ENCODE data around the gene DDX54. TPM values are rescaled to one million over a fixed set of nuclear protein-coding genes. Genes with fewer than 3 reads are reported as not detected.

The DDX54 gene
- total RNA-seq, 1 experiment from 2014 or later = 58.7 TPM

DNA sequence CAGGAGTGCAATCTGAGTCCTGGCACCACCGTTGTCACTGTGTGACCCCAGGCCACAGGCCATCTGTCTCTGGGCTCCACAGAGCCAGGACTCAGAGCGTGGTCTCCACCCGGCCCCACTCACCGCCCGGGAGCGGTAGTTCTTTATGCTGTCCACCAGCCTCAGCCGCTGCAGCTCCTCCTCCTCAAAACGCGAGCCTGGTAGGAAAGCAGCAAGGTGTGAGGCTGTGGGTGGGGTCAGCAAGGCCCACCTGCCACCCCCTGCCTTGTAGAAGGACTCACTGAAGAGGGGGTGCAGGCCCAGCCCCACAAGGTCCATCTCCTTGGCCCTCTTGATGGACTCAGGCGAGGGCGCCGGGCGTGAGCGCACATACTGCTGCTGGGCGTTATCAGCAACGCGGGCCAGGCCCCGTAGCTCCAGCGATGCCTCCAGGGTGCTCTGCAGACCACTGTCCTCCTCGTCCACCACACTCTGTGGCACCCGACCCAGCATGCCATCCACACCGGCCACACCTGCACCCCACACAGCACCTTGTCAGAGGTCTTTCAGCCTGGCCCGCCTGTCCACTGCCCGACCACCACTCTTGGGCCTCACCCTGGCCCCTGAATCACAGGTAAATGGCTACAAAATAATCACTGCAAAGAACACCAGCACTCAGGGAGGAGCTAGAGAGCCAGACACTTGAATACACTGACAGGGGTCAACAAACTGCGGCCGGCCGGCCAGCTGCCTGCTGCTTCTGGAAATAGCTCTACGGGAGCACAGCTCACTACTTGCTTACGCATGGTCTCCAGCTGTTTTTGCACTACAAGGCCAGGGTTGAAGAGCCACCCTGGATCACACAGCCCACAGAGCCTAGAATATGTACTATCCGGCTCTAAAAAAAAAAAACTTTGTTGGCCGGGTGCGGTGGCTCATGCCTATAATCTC is 19.5 kb downstream of the DDX54 start:
- DNase-seq (ENCODE audit: low read depth) = no peak

DNA sequence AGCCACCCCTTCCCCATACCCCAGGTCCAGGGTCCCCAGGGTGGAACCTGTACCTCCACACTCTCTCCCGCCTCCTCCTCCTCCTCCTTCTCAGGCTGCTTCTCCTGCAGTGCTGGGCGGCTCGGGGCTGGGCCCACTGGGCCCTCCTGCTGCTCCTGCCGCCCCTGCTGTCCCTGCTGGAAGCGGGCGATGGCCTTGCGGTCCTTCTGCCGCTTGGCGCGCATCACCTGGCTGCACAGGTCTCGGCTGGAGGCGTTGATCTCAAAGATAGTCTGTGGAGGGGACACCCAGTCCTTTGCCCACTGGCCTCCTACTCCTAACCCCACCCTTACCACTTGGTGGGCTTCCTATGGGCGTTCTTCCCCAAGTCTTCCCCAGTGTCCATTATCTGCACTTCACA is 21.3 kb downstream of the DDX54 start:
- no peak for DNase-seq (ENCODE audit: low read depth)

DNA sequence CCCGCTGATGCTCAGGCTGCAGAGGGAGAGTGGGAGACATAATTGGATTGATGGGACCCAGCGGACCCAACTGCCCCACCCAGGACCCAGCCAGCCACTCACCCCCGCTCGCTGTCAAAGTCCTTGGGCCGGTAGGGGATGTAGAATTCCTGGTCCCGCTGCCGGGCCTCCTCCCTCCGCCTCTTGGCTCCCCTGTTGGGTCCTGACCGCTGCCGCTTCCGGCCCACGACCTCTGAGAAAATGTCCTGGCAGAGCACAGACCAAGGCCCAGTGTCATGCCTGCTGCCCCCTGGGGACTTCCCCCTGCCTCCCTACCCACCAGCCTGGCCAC is 22.3 kb downstream of the DDX54 start:
- no peak for DNase-seq (ENCODE audit: low read depth)

DNA sequence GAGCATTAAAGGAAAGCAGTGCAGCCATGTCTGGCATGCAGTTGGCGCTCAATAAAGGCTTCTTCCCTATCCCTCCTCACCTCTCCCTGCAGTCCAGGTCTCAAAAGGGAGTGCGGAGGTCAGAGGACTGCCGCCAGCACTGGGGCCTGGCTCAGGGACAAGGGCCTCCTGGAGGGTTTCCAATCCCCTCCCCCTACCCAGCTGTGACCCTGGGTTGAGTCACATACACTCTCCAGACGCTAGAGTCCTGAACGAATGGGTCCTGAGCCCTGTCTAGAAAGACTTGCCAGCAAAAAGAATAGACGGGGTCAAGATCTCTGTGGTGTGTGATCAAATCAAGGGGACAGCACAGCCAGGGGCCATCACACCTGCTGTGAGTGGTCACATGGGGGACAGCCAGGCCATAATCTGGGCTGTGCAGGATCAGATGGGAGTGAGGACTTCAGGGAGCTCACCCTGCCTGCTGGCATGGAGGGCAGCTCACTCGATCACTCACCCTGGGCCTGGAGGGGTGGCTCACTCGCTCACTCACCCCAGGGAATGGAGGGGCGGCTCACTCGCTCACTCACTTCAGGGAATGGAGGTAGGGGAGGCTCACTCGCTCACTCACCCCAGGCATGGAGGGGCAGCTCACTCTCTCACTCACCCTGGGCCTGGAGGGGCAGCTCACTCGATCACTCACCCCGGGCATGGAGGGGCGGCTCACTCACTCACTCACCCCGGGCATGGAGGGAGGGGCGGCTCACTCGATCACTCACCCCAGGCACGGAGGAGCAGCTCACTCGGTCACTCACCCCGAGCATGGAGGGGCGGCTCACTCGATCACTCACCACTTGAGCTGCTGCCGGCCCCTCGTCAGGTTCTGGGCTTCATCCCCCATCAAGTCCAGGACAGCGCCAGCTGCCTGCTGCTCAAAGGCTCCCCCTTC is 22.9 kb downstream of the DDX54 start:
- DNase-seq (ENCODE audit: low read depth) = peak; percentile 67

DNA sequence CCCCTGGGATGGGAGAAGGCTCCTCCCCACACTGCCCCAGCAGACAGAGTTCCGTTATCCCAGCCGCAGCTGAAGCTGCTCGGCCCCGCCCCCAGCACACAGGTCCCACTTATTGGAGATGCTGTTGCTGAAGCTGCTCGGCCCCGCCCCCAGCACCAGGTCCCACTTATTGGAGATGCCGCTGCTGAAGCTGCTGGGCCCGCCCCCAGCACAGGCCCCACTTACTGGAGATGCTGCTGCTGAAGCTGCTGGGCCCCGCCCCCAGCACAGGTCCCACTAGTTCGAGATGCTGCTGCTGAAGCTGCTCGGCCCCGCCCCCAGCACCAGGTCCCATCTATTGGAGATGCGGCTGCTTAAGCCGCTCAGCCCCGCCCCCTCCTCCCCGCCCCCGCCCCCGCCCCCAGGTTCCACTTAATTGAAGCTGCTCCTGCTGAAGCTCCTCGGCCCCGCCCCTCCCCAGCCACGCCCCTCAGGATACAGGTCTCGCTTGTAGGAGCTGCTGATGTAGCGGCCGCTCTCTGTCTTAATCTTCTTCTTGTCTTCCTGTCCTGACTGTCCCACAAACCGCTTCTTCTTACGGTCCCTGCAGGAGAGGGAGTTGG is 23.8 kb downstream of the DDX54 start:
- DNase-seq (ENCODE audit: low read depth) = no peak

DNA sequence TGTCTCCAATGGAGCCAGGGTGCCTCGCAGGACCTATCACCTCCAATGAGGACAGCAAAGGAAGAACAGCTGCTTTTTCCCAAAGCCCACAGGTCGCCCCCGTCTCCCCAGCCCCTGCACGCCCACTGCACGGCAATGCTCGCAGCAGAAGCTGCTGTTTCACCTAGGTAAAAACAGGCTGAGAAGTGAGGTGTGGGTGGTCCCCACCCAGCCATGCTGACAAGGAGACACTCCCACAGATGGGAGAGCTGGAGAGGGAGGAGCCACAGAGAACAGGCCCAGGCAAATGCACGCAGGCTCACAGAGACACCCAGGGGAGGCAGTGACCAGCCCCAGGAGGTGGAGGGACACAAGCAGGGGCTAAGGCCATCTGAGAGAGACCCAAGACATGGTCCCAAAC is 25.3 kb downstream of the DDX54 start:
- DNase-seq (ENCODE audit: low read depth) = no peak

DNA sequence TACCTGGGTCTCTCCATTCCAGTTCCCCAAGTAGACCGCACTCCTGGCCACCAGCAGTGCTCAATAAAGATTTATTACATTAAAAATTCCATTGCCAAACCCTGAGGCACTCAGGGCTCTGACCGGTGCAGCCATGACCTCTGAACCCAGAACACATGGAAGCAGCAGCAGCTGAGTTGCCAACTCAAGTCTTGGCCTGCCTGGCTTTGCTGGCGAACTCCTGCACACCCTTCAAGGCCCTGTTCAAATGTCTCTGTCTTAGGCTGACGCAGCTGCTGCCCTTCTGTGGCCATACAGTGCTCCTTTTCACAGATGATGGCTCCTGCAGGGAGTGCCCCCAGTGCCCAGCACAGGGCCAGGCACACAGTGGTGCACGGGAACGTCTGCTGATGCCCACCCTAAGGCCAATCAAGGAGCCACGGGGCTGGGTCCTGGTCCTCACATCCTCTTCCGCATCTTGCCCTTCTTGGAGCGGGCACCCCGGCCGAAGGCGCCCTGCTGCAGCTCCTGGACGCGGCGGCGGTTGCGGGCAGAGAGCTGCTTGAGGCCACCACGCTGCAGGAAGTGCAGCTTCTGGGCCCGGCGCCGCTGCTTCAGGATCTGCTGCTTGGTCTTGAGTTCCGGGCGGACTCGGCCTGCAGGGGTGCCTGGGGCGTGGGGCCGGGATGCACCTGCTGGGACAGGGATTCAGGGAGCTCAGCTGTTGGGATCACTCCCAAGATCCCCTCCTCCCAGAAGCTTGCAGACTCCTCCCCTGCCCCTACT is 26.7 kb downstream of the DDX54 start:
- DNase-seq (ENCODE audit: low read depth) = no peak

DNA sequence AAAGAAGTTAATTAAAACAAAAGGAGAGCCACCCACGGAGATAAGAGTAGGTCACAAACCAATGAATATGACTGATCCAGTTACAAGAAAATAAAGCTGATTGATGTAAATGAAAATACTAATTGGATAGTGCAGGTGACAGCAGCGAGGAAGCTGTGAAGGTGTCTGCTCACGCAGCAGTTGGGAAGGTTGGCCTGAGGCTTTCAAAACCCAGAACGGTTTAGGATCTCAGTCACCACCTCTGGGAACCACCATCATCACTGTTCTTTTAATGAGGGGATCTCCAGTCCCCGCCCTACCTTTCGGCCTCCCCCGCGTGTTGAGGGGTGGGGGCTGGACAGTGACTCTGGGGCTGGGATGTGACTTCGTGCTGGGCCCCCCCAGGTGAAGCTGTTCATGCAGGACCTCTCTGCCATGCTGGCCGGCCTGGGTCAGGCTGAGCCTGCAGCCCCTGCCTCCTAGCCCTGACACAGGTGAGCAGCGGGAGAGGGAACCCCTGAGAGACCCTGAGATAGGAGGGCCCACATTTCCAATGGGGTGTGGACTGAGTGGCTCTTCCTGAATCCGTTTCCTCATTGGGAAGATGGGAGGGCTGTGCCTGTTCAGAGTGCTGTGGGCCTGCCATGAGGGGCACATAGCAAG is 27.9 kb downstream of the DDX54 start:
- DNase-seq (ENCODE audit: low read depth) = no peak

DNA sequence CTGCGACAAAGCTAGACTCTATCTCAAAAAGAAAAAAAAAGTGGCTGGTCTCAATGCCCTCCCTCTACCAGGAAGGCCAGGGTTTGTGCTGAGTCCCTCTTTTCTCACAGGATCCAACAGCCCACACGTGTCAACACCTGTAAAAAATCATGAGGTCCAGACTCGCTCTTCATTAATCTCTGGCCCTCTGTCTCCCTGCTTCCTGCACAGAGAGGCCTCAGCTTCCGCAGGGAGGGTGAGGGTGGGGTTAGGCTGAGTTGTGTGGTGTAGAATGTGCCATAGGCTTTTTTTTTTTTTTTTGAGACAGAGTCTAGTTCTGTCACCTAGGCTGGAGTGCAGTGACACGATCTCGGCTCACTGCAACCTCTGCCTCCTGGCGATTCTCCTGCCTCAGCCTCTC is 29.6 kb downstream of the DDX54 start:
- DNase-seq (ENCODE audit: low read depth) = no peak

DNA sequence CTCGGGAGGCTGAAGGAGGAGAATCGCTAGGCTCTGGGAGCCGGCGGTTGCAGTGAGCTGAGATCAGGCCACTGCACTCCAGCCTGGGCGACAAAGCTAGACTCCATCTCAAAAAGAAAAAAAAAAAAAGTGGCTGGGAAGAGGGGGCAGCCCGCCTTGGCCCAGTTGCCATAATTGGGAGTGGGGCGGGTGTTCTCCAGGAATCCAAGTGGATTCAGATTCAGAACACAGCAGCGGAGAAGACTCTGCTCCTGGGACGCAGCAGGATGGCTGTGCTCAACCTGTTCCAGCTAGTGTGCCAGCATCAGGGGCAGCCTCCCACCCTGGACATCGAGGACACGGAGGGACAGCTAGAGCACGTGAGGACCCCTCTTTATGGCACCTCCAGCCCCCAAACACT is 30.2 kb downstream of the DDX54 start:
- DNase-seq (ENCODE audit: low read depth) = no peak

DNA sequence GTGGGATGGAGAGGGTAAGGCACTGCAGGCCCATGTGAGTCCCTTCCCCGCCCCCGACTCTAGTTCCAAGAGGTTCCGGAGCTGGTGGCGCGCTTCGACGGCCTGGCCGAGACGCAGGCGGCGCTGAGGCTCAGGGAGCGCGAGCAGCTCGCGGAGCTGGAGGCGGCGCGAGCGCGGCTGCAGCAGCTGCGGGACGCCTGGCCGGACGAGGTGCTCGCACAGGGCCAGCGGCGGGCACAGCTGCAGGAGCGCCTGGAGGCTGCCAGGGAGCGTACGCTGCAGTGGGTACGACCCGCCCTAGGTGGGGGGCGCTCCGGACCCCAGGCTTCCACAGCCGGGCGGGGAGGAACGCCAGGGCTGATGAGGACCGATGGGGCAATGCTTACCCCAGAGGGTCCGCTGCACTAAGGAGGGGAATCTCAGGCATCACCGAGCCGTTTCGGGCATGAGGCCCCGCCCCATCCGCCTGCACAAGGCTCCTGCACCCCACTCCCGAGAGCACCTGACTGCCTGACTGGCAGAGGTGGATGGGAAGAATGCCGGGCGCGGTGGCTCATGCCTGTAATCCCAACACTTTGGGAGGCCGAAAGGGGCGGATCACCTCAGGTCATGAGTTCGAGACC is 30.8 kb downstream of the DDX54 start:
- no peak for DNase-seq (ENCODE audit: low read depth)

DNA sequence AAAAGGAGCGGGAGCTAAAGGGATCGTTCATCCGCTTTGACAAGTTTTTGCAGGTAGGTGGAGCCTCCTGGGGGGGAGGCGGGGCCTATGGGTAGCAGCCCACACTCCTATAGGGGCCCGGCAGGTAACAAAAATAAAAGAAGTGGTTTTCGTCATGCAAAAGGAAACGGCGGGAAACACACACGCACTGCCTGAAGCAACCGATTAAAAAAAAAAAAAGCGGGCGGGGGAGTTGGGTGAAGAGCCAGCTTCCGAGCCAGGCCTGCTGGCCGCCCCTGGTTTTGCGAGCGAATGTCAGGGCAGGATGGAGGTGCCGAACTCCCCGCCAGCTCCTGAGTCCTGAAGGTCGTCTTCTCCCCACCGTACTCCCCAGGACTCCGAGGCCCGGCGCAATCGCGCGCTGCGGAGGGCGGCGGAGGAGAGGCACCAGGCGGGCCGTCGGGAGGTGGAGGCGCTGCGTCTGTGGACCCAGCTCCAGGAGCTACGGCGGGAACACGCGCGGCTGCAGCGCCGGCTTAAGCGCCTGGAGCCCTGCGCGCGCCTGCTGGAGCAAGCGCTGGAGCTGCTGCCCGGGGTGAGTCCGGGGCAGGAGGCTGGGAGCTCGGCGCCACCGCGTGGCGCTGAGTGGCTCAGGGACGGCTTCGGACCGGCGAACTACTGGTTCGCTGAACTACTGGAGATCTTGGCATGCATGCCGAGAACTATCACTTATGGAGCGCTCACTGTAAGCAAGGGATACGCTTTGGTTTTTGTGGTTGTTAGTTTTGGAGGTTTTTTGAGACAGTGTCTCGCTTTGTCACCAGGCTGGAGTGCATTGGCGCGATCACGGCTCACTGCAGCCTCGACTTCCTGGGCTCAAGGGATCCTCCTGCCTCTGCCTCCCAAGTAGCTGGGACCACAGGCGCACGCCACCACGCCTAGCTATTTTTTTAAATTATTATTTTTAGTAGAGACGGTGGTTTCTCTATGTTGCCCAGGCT is 32.2 kb downstream of the DDX54 start:
- DNase-seq (ENCODE audit: low read depth) = peak; percentile 53

DNA sequence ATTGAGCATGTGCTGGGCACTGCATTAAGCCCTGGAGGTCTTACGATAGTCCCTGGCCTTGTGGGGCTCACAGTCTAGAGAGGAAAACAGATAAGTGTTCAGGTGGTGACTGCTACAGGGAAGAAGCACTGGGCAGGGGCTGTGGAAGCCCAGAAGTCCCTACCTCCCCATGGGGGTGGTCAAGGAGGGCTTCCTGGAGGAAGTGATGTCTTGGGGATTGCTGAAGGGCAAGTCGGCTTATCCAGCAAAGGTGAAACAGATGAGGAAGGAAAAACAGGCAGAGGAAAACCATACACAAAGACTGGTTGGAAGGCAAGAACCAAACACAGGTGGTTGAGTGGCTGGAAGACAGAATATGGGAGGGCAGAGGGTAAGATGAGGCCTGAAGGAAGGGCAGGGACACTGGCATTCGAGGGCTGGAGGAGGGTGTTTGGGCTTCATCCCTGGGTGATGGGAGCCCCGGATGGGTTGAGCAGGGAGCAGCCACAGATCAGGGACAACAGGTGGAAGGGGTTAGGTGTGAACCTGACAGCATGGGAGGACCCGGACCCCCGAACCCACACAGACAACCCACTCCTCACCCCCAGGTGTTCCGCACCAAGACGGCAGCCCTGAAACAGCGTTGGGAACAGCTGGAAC is 33.0 kb downstream of the DDX54 start:
- no peak for DNase-seq (ENCODE audit: low read depth)

DNA sequence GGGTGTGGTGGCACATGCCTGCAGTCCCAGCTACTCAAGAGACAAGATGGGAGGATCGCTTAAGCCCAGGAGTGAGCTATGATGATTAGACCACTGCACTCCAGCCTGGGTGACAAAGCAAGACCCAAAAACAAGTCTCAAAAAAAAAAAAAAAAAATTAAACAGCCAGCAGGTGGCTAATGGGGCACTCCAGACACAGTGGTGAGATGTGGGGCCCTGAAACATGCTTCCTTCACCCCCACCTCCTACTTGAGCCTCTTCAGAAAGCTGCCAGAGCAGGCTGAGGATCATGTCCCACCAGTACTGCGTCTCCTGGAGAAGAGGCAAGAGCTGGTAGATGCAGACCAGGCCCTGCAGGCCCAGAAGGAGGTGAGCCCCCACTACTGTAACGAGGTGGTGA is 33.6 kb downstream of the DDX54 start:
- no peak for DNase-seq (ENCODE audit: low read depth)

DNA sequence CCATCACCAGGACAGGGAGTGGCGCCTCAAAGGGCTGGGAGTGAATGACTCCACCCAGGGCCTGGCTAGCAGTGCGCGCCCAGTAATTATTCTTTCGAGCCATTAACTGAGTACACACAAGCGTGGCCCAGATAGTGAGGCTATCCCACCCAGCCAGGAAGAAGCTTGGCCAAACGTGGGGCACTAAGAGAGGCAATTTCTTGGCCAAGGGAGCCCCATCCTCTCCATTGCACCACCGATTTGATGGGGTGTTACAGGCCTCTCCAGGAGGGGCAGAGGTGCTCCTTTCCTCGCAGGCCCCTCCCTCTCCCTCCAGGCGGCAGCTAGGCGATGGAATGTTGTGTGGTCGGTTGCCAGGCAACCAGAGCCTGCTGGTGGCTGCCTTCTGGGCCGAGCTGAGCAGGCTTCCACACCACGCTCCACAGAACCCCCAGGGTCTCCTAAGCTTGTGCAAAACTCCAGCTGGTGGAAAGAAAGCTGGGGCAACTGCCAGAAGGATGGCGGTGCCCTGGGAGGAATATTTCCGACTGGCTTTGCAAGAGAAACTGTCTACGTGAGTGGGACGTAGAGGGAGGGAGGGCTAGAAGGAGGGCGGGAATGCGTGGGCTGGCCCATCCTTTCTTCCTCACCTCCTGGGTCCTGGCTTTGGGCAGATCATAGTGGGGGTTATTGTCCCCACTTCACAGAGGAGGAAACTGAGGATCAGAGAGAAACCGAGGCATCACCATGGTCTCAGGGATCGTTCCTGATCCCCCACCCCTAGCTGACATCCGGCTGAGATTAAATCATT is 35.7 kb downstream of the DDX54 start, which contains the start of gene CFAP73:
CFAP73 (plus strand) TSS at position 364 of the 790 bp plus-strand sequence; CDS start at position 498, 134 bp downstream.
- peak; percentile 81 for DNase-seq (ENCODE audit: low read depth)

DNA sequence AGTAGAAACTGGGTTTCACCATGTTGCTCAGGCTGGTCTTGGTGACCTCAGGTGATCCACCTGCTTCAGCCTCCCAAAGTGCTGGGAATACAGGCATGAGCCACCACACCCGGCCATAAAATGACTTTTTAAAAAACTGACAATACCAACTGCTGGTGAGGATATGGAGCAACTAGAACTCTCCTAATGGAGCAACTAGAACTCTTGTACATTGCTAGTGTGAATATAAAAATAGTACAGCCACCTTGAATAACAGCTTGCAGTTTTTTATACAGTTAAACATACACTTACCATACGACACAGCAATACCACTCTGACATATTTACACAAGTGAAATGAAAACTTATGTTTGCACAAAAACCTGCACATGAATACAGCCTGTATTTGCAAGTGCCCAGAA is 38.3 kb downstream of the DDX54 start:
- DNase-seq (ENCODE audit: low read depth) = no peak

DNA sequence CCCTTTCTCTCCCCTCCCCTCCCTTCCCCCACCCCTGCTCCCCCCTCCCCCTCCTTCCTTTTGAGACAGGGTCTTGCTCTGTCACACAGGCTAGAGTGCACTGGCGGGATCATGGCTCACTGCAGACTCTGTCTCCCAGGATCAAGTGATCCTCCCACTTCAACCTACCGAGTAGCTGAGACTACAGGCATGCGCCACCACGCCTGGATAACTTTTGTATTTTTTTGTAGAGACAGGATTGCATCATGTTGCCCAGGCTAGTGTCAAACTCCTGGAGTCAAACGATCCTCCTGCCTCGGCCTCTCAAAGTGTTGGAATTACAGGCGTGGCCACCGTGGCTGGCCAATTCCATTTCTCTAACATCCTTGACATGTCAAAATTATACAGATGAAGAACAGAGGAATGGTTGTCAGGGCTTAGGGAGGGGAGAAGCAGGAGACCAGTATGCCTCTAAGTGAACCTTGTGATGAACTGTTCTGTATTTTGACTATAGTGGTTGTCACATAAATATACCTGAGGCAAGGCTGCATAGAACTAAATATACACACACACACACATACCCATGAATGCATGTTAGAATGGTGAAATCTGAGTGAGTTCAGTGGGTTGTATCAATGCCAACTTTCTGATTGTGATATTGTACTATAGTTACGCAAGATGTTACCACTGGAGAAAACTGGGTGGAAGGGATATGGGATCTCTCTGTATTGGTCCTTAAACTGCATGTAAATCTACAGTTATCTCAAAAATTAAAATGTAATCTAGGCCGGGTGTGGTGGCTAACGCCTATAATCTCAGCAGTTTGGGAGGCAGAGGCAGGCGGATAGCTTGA is 39.3 kb downstream of the DDX54 start:
- DNase-seq (ENCODE audit: low read depth) = no peak

Data from LHCN-M2 (cell line).